UCSD-AML1 (cell line): ENCODE measurements around the gene STOML1.

ENCODE experiments used
- DNase-seq: peaks from one replicate; lab custom pipeline; 2025; ENCODE audit not compliant: unreplicated experiment; lab: John Stamatoyannopoulos, UW

The STOML1 gene

GRCh38 chr15:73934281-73934680 lies 57.8 kb downstream of the STOML1 start:
- DNase-seq: no peak

GRCh38 chr15:73932381-73933191 lies 59.5 kb downstream of the STOML1 start:
- DNase-seq: no peak

GRCh38 chr15:73931441-73931840 lies 60.7 kb downstream of the STOML1 start:
- no peak for DNase-seq

- DNase-seq: no peak
These were observed 61.3 kb downstream of the STOML1 start for GRCh38 chr15:73930790-73931281.

GRCh38 chr15:73930371-73930770 lies 61.7 kb downstream of the STOML1 start:
- no peak for DNase-seq

GRCh38 chr15:73928971-73929627 lies 63.0 kb downstream of the STOML1 start:
- DNase-seq: no peak
